NCI-H774 (cell line): ENCODE measurements around the gene MTARC1.

ENCODE experiments used
- DNase-seq: peaks from one replicate; lab custom pipeline; 2025; lab: John Stamatoyannopoulos, UW

The MTARC1 gene

GRCh38 chr1:220786337-220787068 lies at the start of gene MTARC1:
Gene MTARC1, plus strand, starts transcription at chr1:220786913. Its CDS starts 32 bp downstream, at chr1:220786945.
- DNase-seq, result peak; percentile 83

- no peak for DNase-seq
Measured at GRCh38 chr1:220741349-220741748, 45.4 kb upstream of the MTARC1 start.

GRCh38 chr1:220741825-220742224 lies 44.9 kb upstream of the MTARC1 start:
- DNase-seq, result no peak

- no peak for DNase-seq
Measured at GRCh38 chr1:220742520-220742919, 44.2 kb upstream of the MTARC1 start.

GRCh38 chr1:220746851-220747250 lies 39.9 kb upstream of the MTARC1 start:
- no peak for DNase-seq

- DNase-seq, result no peak
Measured at GRCh38 chr1:220747437-220748088, 39.1 kb upstream of the MTARC1 start.

- peak; percentile 79 for DNase-seq
Measured at GRCh38 chr1:220748089-220748934, 38.4 kb upstream of the MTARC1 start, which contains the start of gene MTARC2. Gene MTARC2, plus strand, starts transcription at chr1:220748322. Its CDS starts 210 bp downstream, at chr1:220748532.

- DNase-seq, result no peak
Measured at GRCh38 chr1:220748936-220749335, 37.8 kb upstream of the MTARC1 start.

GRCh38 chr1:220750131-220750515 lies 36.6 kb upstream of the MTARC1 start:
- no peak for DNase-seq

GRCh38 chr1:220751111-220751510 lies 35.6 kb upstream of the MTARC1 start:
- no peak for DNase-seq

- no peak for DNase-seq
Measured at GRCh38 chr1:220754212-220754917, 32.3 kb upstream of the MTARC1 start.

GRCh38 chr1:220754918-220755295 lies 31.8 kb upstream of the MTARC1 start:
- no peak for DNase-seq

GRCh38 chr1:220755309-220755708 lies 31.4 kb upstream of the MTARC1 start:
- DNase-seq, result no peak

- DNase-seq, result no peak
Measured at GRCh38 chr1:220757441-220757840, 29.3 kb upstream of the MTARC1 start.

GRCh38 chr1:220759147-220759546 lies 27.6 kb upstream of the MTARC1 start:
- DNase-seq, result no peak

GRCh38 chr1:220761688-220762427 lies 24.9 kb upstream of the MTARC1 start:
- DNase-seq, result no peak

GRCh38 chr1:220764757-220765156 lies 22.0 kb upstream of the MTARC1 start:
- no peak for DNase-seq

GRCh38 chr1:220767312-220768125 lies 19.2 kb upstream of the MTARC1 start:
- no peak for DNase-seq

GRCh38 chr1:220768126-220768601 lies 18.5 kb upstream of the MTARC1 start:
- no peak for DNase-seq

GRCh38 chr1:220769205-220769604 lies 17.5 kb upstream of the MTARC1 start:
- DNase-seq, result no peak
